CD4-positive, alpha-beta T cell (primary cell): ENCODE data around the gene HPCAL1. TPM values are rescaled to one million over a fixed set of nuclear protein-coding genes. Genes with fewer than 3 reads are reported as not detected.

Source experiments
- ATAC-seq: fragments of 200-7000 bp; cut with Tn5 transposase; one replicate; pipeline ENCODE4 v1.10.0; 2022; ENCODE audit warnings: mild to moderate bottlenecking; ENCODE audit not compliant: poor library complexity
- CTCF ChIA-PET: fragments of 350-600 bp; sonication (Branson Sonifier 250); formaldehyde crosslinking; loops from one replicate; lab custom pipeline; 2021; ENCODE audit warnings: antibody characterized with exemption, inconsistent platforms; lab: Charles Lee
- POLR2A ChIA-PET: fragments of 350-600 bp; sonication (Branson Sonifier 250); formaldehyde crosslinking; loops from one replicate; lab custom pipeline; 2021; ENCODE audit warnings: antibody characterized with exemption, inconsistent platforms; lab: Charles Lee
- DNase-seq, 14 experiments: peaks; one replicate each; pipeline ENCODE4 v3.0.0-alpha.2; 2013 to 2020; ENCODE audit warnings: mixed read lengths in 2 of 14
- H3K27ac ChIP-seq, 2 donors: one replicate each; pipeline versions ENCODE4 v1.5.1 to v1.7.0; 2013; ENCODE audit warnings: low read length in 2 of 2, low read depth in 1 of 2, mild to moderate bottlenecking in 1 of 2
- H3K27me3 ChIP-seq, 2 experiments: 1 replicate in 1 of 2; 2 replicates in 1 of 2; pipeline versions ENCODE4 v1.6.1 to v1.7.0; 2013; ENCODE audit warnings: low read length in 2 of 2, control low read depth in 1 of 2, mild to moderate bottlenecking in 1 of 2, moderate library complexity in 1 of 2; ENCODE audit not compliant: insufficient read depth in 2 of 2, control insufficient read depth in 1 of 2
- H3K36me3 ChIP-seq: one replicate; pipeline ENCODE4 v1.6.1; 2013; ENCODE audit warnings: low read length, control low read depth; ENCODE audit not compliant: insufficient read depth
- H3K4me1 ChIP-seq: one replicate; pipeline ENCODE4 v1.6.1; 2013; ENCODE audit warnings: low read length, control low read depth; ENCODE audit not compliant: insufficient read depth
- H3K4me3 ChIP-seq: one replicate; pipeline ENCODE4 v1.5.1; 2013; ENCODE audit warnings: mild to moderate bottlenecking, low read length, moderate library complexity
- H3K9me3 ChIP-seq, 2 experiments: 1 replicate in 1 of 2; 2 replicates in 1 of 2; pipeline versions ENCODE4 v1.6.1 to v1.7.0; 2013; ENCODE audit warnings: low read length in 2 of 2, mild to moderate bottlenecking in 2 of 2, control low read depth in 1 of 2, moderate library complexity in 1 of 2; ENCODE audit not compliant: control insufficient read depth in 1 of 2, insufficient read depth in 1 of 2
- H3K27ac Mint-ChIP-seq: one replicate; pipeline ENCODE4 v1.8.0; 2020; ENCODE audit warnings: mixed read lengths
- H3K27me3 Mint-ChIP-seq: one replicate; pipeline ENCODE4 v1.8.0; 2021; ENCODE audit warnings: mixed read lengths
- H3K36me3 Mint-ChIP-seq: one replicate; pipeline ENCODE4 v1.8.0; 2021; ENCODE audit warnings: low read depth, mixed read lengths
- H3K4me1 Mint-ChIP-seq: one replicate; pipeline ENCODE4 v1.8.0; 2021; ENCODE audit warnings: low read depth, mixed read lengths
- H3K4me3 Mint-ChIP-seq: one replicate; pipeline ENCODE4 v1.8.0; 2020; ENCODE audit warnings: mild to moderate bottlenecking, mixed read lengths
- H3K9me3 Mint-ChIP-seq: one replicate; pipeline ENCODE4 v1.8.0; 2020; ENCODE audit warnings: mixed read lengths
- CTCF ChIP-seq: fragments of 200-600 bp; IDR thresholded peaks from one replicate; pipeline ENCODE4 v1.8.0; 2022; ENCODE audit warnings: antibody characterized with exemption, mild to moderate bottlenecking
- intact Hi-C, 2 experiments: fragments of 100-400 bp; cut with DNase I in 1 of 2; cut with micrococcal nuclease in 1 of 2; formaldehyde crosslinking; loops; one replicate each; pipeline versions ENCODE4 v1.15.1 to v1.9.0; 2023 to 2025; cut with DNase I, micrococcal nuclease
- total RNA-seq, 174 experiments: library from RNA in 2 of 174; stranded (reverse) in 2 of 174; gene quantifications; one replicate each; pipeline ENCODE4 v1.2.3 and lab custom pipeline; 2021 to 2026

The HPCAL1 gene
- total RNA-seq, 2 experiments from 2014 or later = 24.9 to 27.9 TPM

- no peaks in the 10 kb centered on the region for H3K27me3 Mint-ChIP-seq
- DNase-seq = no peak
- Histone ChIP-seq H3K9me3 (no peaks in the 10 kb centered on the region), H3K27me3 (no peaks in the 10 kb centered on the region), H3K27ac (peak overlapping the region in 1 of 2 donors; percentile 21), H3K36me3 (peaks cover 5% of the 10 kb centered on the region), H3K4me3 (no peak overlapping the region), H3K4me1 (peaks cover 57% of the 10 kb centered on the region)
- peaks cover 4% of the 10 kb centered on the region for H3K36me3 Mint-ChIP-seq
- POLR2A ChIA-PET = no interaction called here
- no peak for TF ChIP-seq CTCF
- CTCF ChIA-PET = interaction anchor here (1.1 kb wide), 1 partner anchor 15 kb away, joined by 3 read pairs; no protein-coding TSS in a partner anchor
- H3K27ac Mint-ChIP-seq = peak overlapping the region; percentile 12
- peaks cover 80% of the 10 kb centered on the region for H3K4me1 Mint-ChIP-seq
- intact Hi-C loops = no loop called here
- H3K4me3 Mint-ChIP-seq = no peak overlapping the region
- no peak for ATAC-seq
- no peaks in the 10 kb centered on the region for H3K9me3 Mint-ChIP-seq
These were observed 44.3 kb downstream of the HPCAL1 start for GRCh38 chr2:10346929-10347561.

GRCh38 chr2:10347562-10347948 is 44.9 kb downstream of the HPCAL1 start:
- H3K36me3 Mint-ChIP-seq = peaks cover 4% of the 10 kb centered on the region
- Histone ChIP-seq H3K36me3 (peaks cover 5% of the 10 kb centered on the region), H3K27me3 (no peaks in the 10 kb centered on the region), H3K27ac (peak overlapping the region in 1 of 2 donors; percentile 21), H3K4me1 (peaks cover 52% of the 10 kb centered on the region), H3K4me3 (no peak overlapping the region), H3K9me3 (no peaks in the 10 kb centered on the region)
- H3K27me3 Mint-ChIP-seq = no peaks in the 10 kb centered on the region
- DNase-seq (no peak), ATAC-seq (no peak)
- H3K4me3 Mint-ChIP-seq = no peak overlapping the region
- H3K9me3 Mint-ChIP-seq = no peaks in the 10 kb centered on the region
- peaks cover 85% of the 10 kb centered on the region for H3K4me1 Mint-ChIP-seq
- ChIA-PET CTCF (interaction anchor here (1.1 kb wide), 1 partner anchor 16 kb away, joined by 3 read pairs; no protein-coding TSS in a partner anchor), POLR2A (interaction anchor here (1.7 kb wide), 1 partner anchor 16 kb away, joined by 6 read pairs; no protein-coding TSS in a partner anchor)
- peak overlapping the region; percentile 12 for H3K27ac Mint-ChIP-seq
- intact Hi-C loops = no loop called here
- no peak for TF ChIP-seq CTCF

GRCh38 chr2:10348891-10349290 is 46.2 kb downstream of the HPCAL1 start:
- POLR2A ChIA-PET = interaction anchor here (1.7 kb wide), 1 partner anchor 17 kb away, joined by 6 read pairs; no protein-coding TSS in a partner anchor
- Histone ChIP-seq H3K4me3 (no peak overlapping the region), H3K9me3 (no peaks in the 10 kb centered on the region), H3K36me3 (peaks cover 3% of the 10 kb centered on the region), H3K4me1 (peaks cover 39% of the 10 kb centered on the region), H3K27me3 (no peaks in the 10 kb centered on the region), H3K27ac (no peak overlapping the region)
- no peak for TF ChIP-seq CTCF
- Mint-ChIP-seq H3K9me3 (no peaks in the 10 kb centered on the region), H3K36me3 (peaks cover 2% of the 10 kb centered on the region), H3K27ac (peak overlapping the region; percentile 66), H3K4me3 (peak overlapping the region; percentile 8), H3K4me1 (peaks cover 77% of the 10 kb centered on the region), H3K27me3 (no peaks in the 10 kb centered on the region)
- CTCF ChIA-PET = no interaction called here
- ATAC-seq = no peak
- intact Hi-C loops = no loop called here
- no peak for DNase-seq
